GM12878 (cell line): ENCODE data around the gene INO80C.

Experiments used
- BRCA1 ChIP-seq: IDR thresholded peaks from 2 replicates; pipeline ENCODE4 v1.6.1; 2011; ENCODE audit warnings: low read depth, low read length, improper control_type of control experiment
- CHD4 ChIP-seq: fragments of 200-600 bp; sonication (generic); IDR thresholded peaks from 2 replicates; pipeline ENCODE4 v1.6.1; 2016; ENCODE audit warnings: mild to moderate bottlenecking
- CREB1 ChIP-seq: IDR thresholded peaks from 2 replicates; pipeline ENCODE4 v1.6.1; 2012; ENCODE audit warnings: low read depth, mild to moderate bottlenecking, inconsistent platforms
- EP300 ChIP-seq, 2 experiments: fragments of 150-350 bp in 1 of 2; IDR thresholded peaks; 2 replicates each; pipeline ENCODE4 v1.6.1; 2011 to 2012; ENCODE audit warnings: low read depth in 2 of 2, low read length in 2 of 2, borderline replicate concordance in 1 of 2, improper control_type of control experiment in 1 of 2, inconsistent platforms in 1 of 2; ENCODE audit not compliant: control insufficient read depth in 1 of 2
- FOXM1 ChIP-seq: IDR thresholded peaks from 2 replicates; pipeline ENCODE4 v1.6.1; 2012; ENCODE audit warnings: low read depth, mild to moderate bottlenecking, inconsistent platforms, low read length, moderate library complexity
- IRF4 ChIP-seq: IDR thresholded peaks from 2 replicates; pipeline ENCODE4 v1.6.1; 2011; ENCODE audit warnings: low read depth, low read length
- NFYB ChIP-seq: IDR thresholded peaks from 2 replicates; pipeline ENCODE4 v1.6.1; 2011; ENCODE audit warnings: low read depth, mild to moderate bottlenecking, low read length, improper control_type of control experiment, moderate library complexity; ENCODE audit not compliant: insufficient read depth
- POLR2AphosphoS5 ChIP-seq: IDR thresholded peaks from 2 replicates; pipeline ENCODE4 v1.6.1; 2011; ENCODE audit warnings: mild to moderate bottlenecking, low read length, inconsistent platforms
- SMC3 ChIP-seq: IDR thresholded peaks from 2 replicates; pipeline ENCODE4 v1.6.1; 2011; ENCODE audit warnings: low read length, improper control_type of control experiment, borderline replicate concordance
- TF ChIP-seq, protein P1 (sequence below), 3 experiments: IDR thresholded peaks in 2 of 3; conservative IDR thresholded peaks in 1 of 3; 2 replicates each; pipeline ENCODE4 v1.5.1; 2011; ENCODE audit warnings: low read depth in 3 of 3, low read length in 3 of 3, mild to moderate bottlenecking in 3 of 3, control low read depth in 2 of 3, moderate library complexity in 2 of 3, inconsistent platforms in 1 of 3, mixed read lengths in 1 of 3; ENCODE audit not compliant: control insufficient read depth in 2 of 3, insufficient read depth in 1 of 3; ENCODE audit errors: extremely low read depth in 1 of 3
- TF ChIP-seq, protein P2 (sequence below): IDR thresholded peaks from 2 replicates; pipeline ENCODE4 v1.6.1; 2012; ENCODE audit warnings: low read depth, low read length, improper control_type of control experiment
- TF ChIP-seq, protein P3 (sequence below): IDR thresholded peaks from 2 replicates; pipeline ENCODE4 v1.6.1; 2012; ENCODE audit warnings: low read length, inconsistent platforms
- TF ChIP-seq, protein P4 (sequence below): fragments of 450-650 bp; IDR thresholded peaks from 2 replicates; pipeline ENCODE4 v1.6.1; 2016; ENCODE audit warnings: mild to moderate bottlenecking

DNA sequence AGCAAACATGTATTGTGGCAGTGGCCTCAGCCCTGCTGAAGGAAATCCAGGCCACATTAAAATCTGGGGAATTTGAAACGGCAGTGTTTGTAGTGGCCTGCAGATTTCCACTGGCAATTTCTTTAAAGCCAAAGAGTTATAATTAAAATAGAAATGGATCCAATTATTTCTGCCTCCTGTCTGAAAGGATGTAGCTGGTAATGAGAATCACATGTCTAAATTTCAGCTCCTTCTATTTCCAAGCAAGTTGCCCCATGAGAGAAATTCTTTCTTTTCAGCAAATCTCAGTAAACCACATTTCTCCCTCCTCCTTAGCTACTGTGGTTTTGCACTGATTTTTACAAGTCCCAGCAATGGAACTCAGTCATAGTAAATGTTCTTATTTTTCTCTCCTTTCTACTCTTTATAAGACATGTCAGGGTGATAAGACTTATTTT is 65.2 kb downstream of the INO80C start:
- TF ChIP-seq, protein P1, sequence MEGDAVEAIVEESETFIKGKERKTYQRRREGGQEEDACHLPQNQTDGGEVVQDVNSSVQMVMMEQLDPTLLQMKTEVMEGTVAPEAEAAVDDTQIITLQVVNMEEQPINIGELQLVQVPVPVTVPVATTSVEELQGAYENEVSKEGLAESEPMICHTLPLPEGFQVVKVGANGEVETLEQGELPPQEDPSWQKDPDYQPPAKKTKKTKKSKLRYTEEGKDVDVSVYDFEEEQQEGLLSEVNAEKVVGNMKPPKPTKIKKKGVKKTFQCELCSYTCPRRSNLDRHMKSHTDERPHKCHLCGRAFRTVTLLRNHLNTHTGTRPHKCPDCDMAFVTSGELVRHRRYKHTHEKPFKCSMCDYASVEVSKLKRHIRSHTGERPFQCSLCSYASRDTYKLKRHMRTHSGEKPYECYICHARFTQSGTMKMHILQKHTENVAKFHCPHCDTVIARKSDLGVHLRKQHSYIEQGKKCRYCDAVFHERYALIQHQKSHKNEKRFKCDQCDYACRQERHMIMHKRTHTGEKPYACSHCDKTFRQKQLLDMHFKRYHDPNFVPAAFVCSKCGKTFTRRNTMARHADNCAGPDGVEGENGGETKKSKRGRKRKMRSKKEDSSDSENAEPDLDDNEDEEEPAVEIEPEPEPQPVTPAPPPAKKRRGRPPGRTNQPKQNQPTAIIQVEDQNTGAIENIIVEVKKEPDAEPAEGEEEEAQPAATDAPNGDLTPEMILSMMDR (IDR thresholded peaks at IDR 0.05 in 2 of 3, conservative IDR thresholded peaks at IDR 0.05 in 1 of 3; ENCODE audit: control insufficient read depth in 2 of 3, extremely low read depth in 1 of 3, insufficient read depth in 1 of 3, low read depth in 3 of 3, low read length in 3 of 3): no peak
- TF ChIP-seq CREB1 (no peak), SMC3 (no peak), POLR2AphosphoS5 (no peak), EP300 (IDR thresholded peaks at IDR 0.05; ENCODE audit: borderline replicate concordance in 1 of 2, control insufficient read depth in 1 of 2, low read depth in 2 of 2, low read length in 2 of 2) (no peak), FOXM1 (no peak), NFYB (no peak), IRF4 (no peak), BRCA1 (no peak), CHD4 (no peak)
- TF ChIP-seq, protein P2, sequence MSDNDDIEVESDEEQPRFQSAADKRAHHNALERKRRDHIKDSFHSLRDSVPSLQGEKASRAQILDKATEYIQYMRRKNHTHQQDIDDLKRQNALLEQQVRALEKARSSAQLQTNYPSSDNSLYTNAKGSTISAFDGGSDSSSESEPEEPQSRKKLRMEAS: no peak
- TF ChIP-seq, protein P3, sequence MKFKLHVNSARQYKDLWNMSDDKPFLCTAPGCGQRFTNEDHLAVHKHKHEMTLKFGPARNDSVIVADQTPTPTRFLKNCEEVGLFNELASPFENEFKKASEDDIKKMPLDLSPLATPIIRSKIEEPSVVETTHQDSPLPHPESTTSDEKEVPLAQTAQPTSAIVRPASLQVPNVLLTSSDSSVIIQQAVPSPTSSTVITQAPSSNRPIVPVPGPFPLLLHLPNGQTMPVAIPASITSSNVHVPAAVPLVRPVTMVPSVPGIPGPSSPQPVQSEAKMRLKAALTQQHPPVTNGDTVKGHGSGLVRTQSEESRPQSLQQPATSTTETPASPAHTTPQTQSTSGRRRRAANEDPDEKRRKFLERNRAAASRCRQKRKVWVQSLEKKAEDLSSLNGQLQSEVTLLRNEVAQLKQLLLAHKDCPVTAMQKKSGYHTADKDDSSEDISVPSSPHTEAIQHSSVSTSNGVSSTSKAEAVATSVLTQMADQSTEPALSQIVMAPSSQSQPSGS: no peak
- TF ChIP-seq, protein P4, sequence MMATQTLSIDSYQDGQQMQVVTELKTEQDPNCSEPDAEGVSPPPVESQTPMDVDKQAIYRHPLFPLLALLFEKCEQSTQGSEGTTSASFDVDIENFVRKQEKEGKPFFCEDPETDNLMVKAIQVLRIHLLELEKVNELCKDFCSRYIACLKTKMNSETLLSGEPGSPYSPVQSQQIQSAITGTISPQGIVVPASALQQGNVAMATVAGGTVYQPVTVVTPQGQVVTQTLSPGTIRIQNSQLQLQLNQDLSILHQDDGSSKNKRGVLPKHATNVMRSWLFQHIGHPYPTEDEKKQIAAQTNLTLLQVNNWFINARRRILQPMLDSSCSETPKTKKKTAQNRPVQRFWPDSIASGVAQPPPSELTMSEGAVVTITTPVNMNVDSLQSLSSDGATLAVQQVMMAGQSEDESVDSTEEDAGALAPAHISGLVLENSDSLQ: no peak
